HEK293 (cell line): Measurements from ENCODE around the gene SLC6A6.

Source experiments
- CTCF ChIA-PET: fragments of 350-600 bp; formaldehyde crosslinking; extraction: SDS; loops from one replicate; lab custom pipeline; 2021; ENCODE audit warnings: antibody characterized with exemption; lab: Yijun Ruan, JAX
- POLR2A ChIA-PET: fragments of 300-600 bp; formaldehyde crosslinking; extraction: SDS; loops from one replicate; lab custom pipeline; 2020; ENCODE audit warnings: antibody characterized with exemption, inconsistent platforms; lab: Yijun Ruan, JAX
- H3K27ac ChIP-seq: fragments of 200-500 bp; sonication (Bioruptor generic); 2 replicates; pipeline ENCODE4 v1.5.1; 2014; ENCODE audit warnings: low read depth, low read length, control low read depth, inconsistent platforms; ENCODE audit errors: extremely low read depth
- H3K36me3 ChIP-seq, 2 experiments: fragments of 200-500 bp in 1 of 2; sonication (Bioruptor generic) in 1 of 2; 1 replicate in 1 of 2; 2 replicates in 1 of 2; pipeline ENCODE4 v1.5.1; 2014 to 2017; ENCODE audit warnings: inconsistent platforms in 2 of 2, low read length in 2 of 2; ENCODE audit not compliant: control insufficient read depth in 2 of 2, insufficient read depth in 1 of 2
- H3K4me1 ChIP-seq: fragments of 200-500 bp; sonication (Bioruptor generic); 2 replicates; pipeline ENCODE4 v1.5.1; 2014; ENCODE audit warnings: mild to moderate bottlenecking, low read length, inconsistent platforms; ENCODE audit not compliant: control insufficient read depth, insufficient read depth
- H3K4me3 ChIP-seq: 2 replicates; pipeline ENCODE4 v1.5.1; 2011; ENCODE audit warnings: low read depth, mild to moderate bottlenecking, control low read depth, low read length, moderate library complexity
- H3K9me3 ChIP-seq: fragments of 200-500 bp; sonication (Bioruptor generic); 2 replicates; pipeline ENCODE4 v1.5.1; 2014; ENCODE audit warnings: low read depth, low read length, inconsistent platforms; ENCODE audit not compliant: control insufficient read depth, insufficient read depth
- CTCF ChIP-seq: fragments of 450-650 bp; formaldehyde crosslinking; IDR thresholded peaks from 2 replicates; pipeline ENCODE4 v1.5.1; 2016; ENCODE audit warnings: missing biosample characterization, missing genetic modification characterization
- GLI2 ChIP-seq: fragments of 450-650 bp; formaldehyde crosslinking; IDR thresholded peaks from 2 replicates; pipeline ENCODE4; 2017; ENCODE audit warnings: missing biosample characterization, missing genetic modification characterization, low read depth, borderline replicate concordance
- HOXA7 ChIP-seq: sonication (generic); formaldehyde crosslinking; IDR thresholded peaks from 2 replicates; pipeline ENCODE4 v1.8.1; 2022; ENCODE audit warnings: missing genetic modification reagents, borderline replicate concordance
- KLF17 ChIP-seq: fragments of 450-650 bp; formaldehyde crosslinking; IDR thresholded peaks from 2 replicates; pipeline ENCODE4 v1.5.1; 2016; ENCODE audit warnings: missing biosample characterization, missing genetic modification characterization
- OVOL3 ChIP-seq: fragments of 450-650 bp; formaldehyde crosslinking; IDR thresholded peaks from 2 replicates; pipeline ENCODE4 v1.5.1; 2016; ENCODE audit warnings: missing biosample characterization, missing genetic modification characterization
- PRDM1 ChIP-seq: fragments of 450-650 bp; formaldehyde crosslinking; IDR thresholded peaks from 2 replicates; pipeline ENCODE4; 2016; ENCODE audit warnings: missing biosample characterization, missing genetic modification characterization
- PRDM10 ChIP-seq: fragments of 450-650 bp; formaldehyde crosslinking; IDR thresholded peaks from 2 replicates; pipeline ENCODE4 v1.5.1; 2016; ENCODE audit warnings: missing biosample characterization, missing genetic modification characterization
- SALL2 ChIP-seq: fragments of 450-650 bp; formaldehyde crosslinking; IDR thresholded peaks from 2 replicates; pipeline ENCODE4 v1.5.0; 2017; ENCODE audit warnings: missing biosample characterization, mild to moderate bottlenecking, missing genetic modification characterization, borderline replicate concordance
- ZFP3 ChIP-seq: fragments of 450-650 bp; formaldehyde crosslinking; IDR thresholded peaks from 2 replicates; pipeline ENCODE4 v1.5.1; 2016; ENCODE audit warnings: low read depth, missing biosample characterization, missing genetic modification characterization
- ZFP41 ChIP-seq: fragments of 450-650 bp; formaldehyde crosslinking; IDR thresholded peaks from 2 replicates; pipeline ENCODE4 v1.5.1; 2016; ENCODE audit warnings: missing biosample characterization, missing genetic modification characterization, borderline replicate concordance
- ZNF114 ChIP-seq: fragments of 450-650 bp; formaldehyde crosslinking; IDR thresholded peaks from 2 replicates; pipeline ENCODE4 v1.5.0; 2017; ENCODE audit warnings: missing biosample characterization, missing genetic modification characterization
- ZNF138 ChIP-seq: fragments of 450-650 bp; formaldehyde crosslinking; IDR thresholded peaks from 2 replicates; pipeline ENCODE4 v1.5.1; 2016; ENCODE audit warnings: missing biosample characterization, missing genetic modification characterization, borderline replicate concordance
- ZNF148 ChIP-seq: fragments of 450-650 bp; formaldehyde crosslinking; IDR thresholded peaks from 2 replicates; pipeline ENCODE4 v1.5.0; 2017; ENCODE audit warnings: missing biosample characterization, missing genetic modification characterization, borderline replicate concordance
- ZNF175 ChIP-seq: fragments of 450-650 bp; formaldehyde crosslinking; IDR thresholded peaks from 2 replicates; pipeline ENCODE4 v1.5.1; 2016; ENCODE audit warnings: missing biosample characterization, missing genetic modification characterization
- ZNF223 ChIP-seq: fragments of 450-650 bp; formaldehyde crosslinking; IDR thresholded peaks from 2 replicates; pipeline ENCODE4 v1.5.1; 2016; ENCODE audit warnings: missing biosample characterization, missing genetic modification characterization
- ZNF404 ChIP-seq: fragments of 450-650 bp; formaldehyde crosslinking; IDR thresholded peaks from 2 replicates; pipeline ENCODE4 v1.5.1; 2017; ENCODE audit warnings: missing biosample characterization, missing genetic modification characterization
- ZNF514 ChIP-seq: fragments of 450-650 bp; formaldehyde crosslinking; IDR thresholded peaks from 2 replicates; pipeline ENCODE4 v1.5.1; 2016; ENCODE audit warnings: missing biosample characterization, missing genetic modification characterization
- ZNF596 ChIP-seq: fragments of 450-650 bp; IDR thresholded peaks from 2 replicates; pipeline ENCODE4 v1.5.0; 2018; ENCODE audit warnings: missing biosample characterization, mild to moderate bottlenecking, missing genetic modification characterization, moderate library complexity
- ZNF621 ChIP-seq: fragments of 450-650 bp; formaldehyde crosslinking; IDR thresholded peaks from 2 replicates; pipeline ENCODE4 v1.5.1; 2017; ENCODE audit warnings: missing biosample characterization, missing genetic modification characterization
- ZNF658 ChIP-seq: fragments of 450-650 bp; formaldehyde crosslinking; IDR thresholded peaks from 2 replicates; pipeline ENCODE4; 2016; ENCODE audit warnings: missing biosample characterization, missing genetic modification characterization
- ZNF677 ChIP-seq: fragments of 450-650 bp; IDR thresholded peaks from 2 replicates; pipeline ENCODE4 v1.5.0; 2018; ENCODE audit warnings: missing biosample characterization, mild to moderate bottlenecking, missing genetic modification characterization, moderate library complexity
- ZNF747 ChIP-seq: fragments of 450-650 bp; formaldehyde crosslinking; IDR thresholded peaks from 2 replicates; pipeline ENCODE4 v1.5.1; 2016; ENCODE audit warnings: missing biosample characterization, missing genetic modification characterization
- ZNF837 ChIP-seq: fragments of 450-650 bp; formaldehyde crosslinking; IDR thresholded peaks from 2 replicates; pipeline ENCODE4 v1.5.1; 2016; ENCODE audit warnings: missing biosample characterization, missing genetic modification characterization

The SLC6A6 gene

GRCh38 chr3:14441920-14442300 lies 39.5 kb downstream of the SLC6A6 start:
- Histone ChIP-seq H3K36me3 (peaks cover 0 to 15% of the 10 kb centered on the region in 2 experiments; a peak in 2 of 3 replicates), H3K4me1 (peaks cover 20% of the 10 kb centered on the region), H3K27ac (no peak overlapping the region), H3K4me3 (no peak overlapping the region), H3K9me3 (no peaks in the 10 kb centered on the region)
- ChIA-PET POLR2A (interaction anchor here (0.9 to 2.7 kb wide), 4 partner anchors 10 to 67 kb away, joined by 3 to 9 read pairs (median 4); partner anchors contain the start of gene SLC6A6), CTCF (interaction anchor here (1.1 to 1.9 kb wide), 3 partner anchors 9 to 72 kb away, joined by 3 to 7 read pairs (median 4); no protein-coding TSS in a partner anchor)
- TF ChIP-seq ZFP3 (tag by site-specific recombination) (no peak), ZNF596 (tag by site-specific recombination) (no peak), ZNF223 (tag by site-specific recombination) (no peak), ZNF138 (no peak), GLI2 (no peak), HOXA7 (CRISPR knock-in tag) (no peak), SALL2 (tag by site-specific recombination) (no peak), ZNF658 (tag by site-specific recombination) (no peak), ZNF404 (tag by site-specific recombination) (no peak), ZNF677 (tag by site-specific recombination) (no peak), ZNF148 (tag by site-specific recombination) (no peak), ZNF621 (tag by site-specific recombination) (no peak), PRDM1 (tag by site-specific recombination) (no peak), ZNF175 (tag by site-specific recombination) (no peak), ZNF837 (tag by site-specific recombination) (no peak), ZNF514 (tag by site-specific recombination) (no peak), ZFP41 (tag by site-specific recombination) (no peak), ZNF114 (tag by site-specific recombination) (no peak)

- ChIA-PET CTCF (no interaction called here), POLR2A (no interaction called here)
- peaks cover 0 to 40% of the 10 kb centered on the region in 2 experiments; a peak in 2 of 3 replicates for H3K36me3 ChIP-seq
These were observed 42.0 kb downstream of the SLC6A6 start for GRCh38 chr3:14444380-14444779.

More at GRCh38 chr3:14444380-14444779, 42.0 kb downstream of the SLC6A6 start:
- Histone ChIP-seq H3K9me3 (no peaks in the 10 kb centered on the region), H3K4me3 (no peak overlapping the region), H3K27ac (no peak overlapping the region), H3K4me1 (peaks cover 12% of the 10 kb centered on the region)
- TF ChIP-seq PRDM10 (tag by site-specific recombination) (no peak), OVOL3 (tag by site-specific recombination) (no peak), ZNF747 (no peak), CTCF (tag by site-specific recombination) (no peak), KLF17 (tag by site-specific recombination) (no peak)
